Activated CD8-positive, alpha-beta memory T cell treated with anti-CD3 and anti-CD28 coated beads for 1 hour (primary cell): ENCODE measurements around the gene AQR.
"Not testable (repeated sequence)": the region's sequence is repeated elsewhere in the genome, so short reads cannot be mapped to it uniquely, and the experiment has no call there.

ENCODE experiments used
- DNase-seq, 2 donors: peaks; one replicate each; pipeline ENCODE4 v3.0.0-alpha.2; 2020; ENCODE audit warnings: low read depth in 1 of 2; ENCODE audit errors: extremely low read depth in 1 of 2

The AQR gene

GRCh38 chr15:34969340-34970097 is at the start of gene AQR:
Gene AQR (minus strand): TSS chr15:34969742. CDS start chr15:34969613, 129 bp downstream.
- DNase-seq = peak; percentile 77 to 78

GRCh38 chr15:35014241-35014640 is 44.7 kb upstream of the AQR start:
- no peak for DNase-seq

GRCh38 chr15:35013370-35013769 is 43.8 kb upstream of the AQR start:
- no peak for DNase-seq

- DNase-seq = no peak
These were observed 37.9 kb upstream of the AQR start for GRCh38 chr15:35007397-35007796.

GRCh38 chr15:35005933-35006332 is 36.4 kb upstream of the AQR start:
- DNase-seq = no peak

GRCh38 chr15:35003928-35004327 is 34.4 kb upstream of the AQR start:
- DNase-seq = no peak

GRCh38 chr15:35000511-35000910 is 31.0 kb upstream of the AQR start:
- DNase-seq = no peak

GRCh38 chr15:34999906-35000305 is 30.4 kb upstream of the AQR start:
- DNase-seq = no peak

GRCh38 chr15:34994925-34995324 is 25.4 kb upstream of the AQR start:
- no peak for DNase-seq

GRCh38 chr15:34993877-34994276 is 24.3 kb upstream of the AQR start:
- no peak for DNase-seq

GRCh38 chr15:34993412-34993811 is 23.9 kb upstream of the AQR start:
- DNase-seq = no peak

GRCh38 chr15:34988027-34988902 is 18.7 kb upstream of the AQR start, which contains the start of gene ZNF770:
Gene ZNF770 (minus strand): TSS chr15:34988287. CDS start chr15:34983434, 4,853 bp downstream.
- peak; percentile 50 to 69 for DNase-seq

- DNase-seq = no peak
These were observed 18.1 kb upstream of the AQR start for GRCh38 chr15:34987609-34988026.

- no peak for DNase-seq
These were observed 17.4 kb upstream of the AQR start for GRCh38 chr15:34986771-34987480.

- DNase-seq = no peak
These were observed 16.8 kb upstream of the AQR start for GRCh38 chr15:34986326-34986725.

- DNase-seq = no peak
These were observed 15.5 kb upstream of the AQR start for GRCh38 chr15:34984889-34985630.

GRCh38 chr15:34976743-34977142 is 7.2 kb upstream of the AQR start:
- no peak for DNase-seq

- DNase-seq = no peak
These were observed 6.5 kb upstream of the AQR start for GRCh38 chr15:34976073-34976472.

- DNase-seq = no peak
These were observed 4.0 kb upstream of the AQR start for GRCh38 chr15:34973512-34973911.

GRCh38 chr15:34970098-34970643 is 629 bp upstream of the AQR start:
- not testable (repeated sequence) for DNase-seq
